ENCODE measurements around the gene IFNL1.
"Not testable (repeated sequence)": the region's sequence is repeated elsewhere in the genome, so short reads cannot be mapped to it uniquely, and the experiment has no call there.

IFNL1 gene

DNA sequence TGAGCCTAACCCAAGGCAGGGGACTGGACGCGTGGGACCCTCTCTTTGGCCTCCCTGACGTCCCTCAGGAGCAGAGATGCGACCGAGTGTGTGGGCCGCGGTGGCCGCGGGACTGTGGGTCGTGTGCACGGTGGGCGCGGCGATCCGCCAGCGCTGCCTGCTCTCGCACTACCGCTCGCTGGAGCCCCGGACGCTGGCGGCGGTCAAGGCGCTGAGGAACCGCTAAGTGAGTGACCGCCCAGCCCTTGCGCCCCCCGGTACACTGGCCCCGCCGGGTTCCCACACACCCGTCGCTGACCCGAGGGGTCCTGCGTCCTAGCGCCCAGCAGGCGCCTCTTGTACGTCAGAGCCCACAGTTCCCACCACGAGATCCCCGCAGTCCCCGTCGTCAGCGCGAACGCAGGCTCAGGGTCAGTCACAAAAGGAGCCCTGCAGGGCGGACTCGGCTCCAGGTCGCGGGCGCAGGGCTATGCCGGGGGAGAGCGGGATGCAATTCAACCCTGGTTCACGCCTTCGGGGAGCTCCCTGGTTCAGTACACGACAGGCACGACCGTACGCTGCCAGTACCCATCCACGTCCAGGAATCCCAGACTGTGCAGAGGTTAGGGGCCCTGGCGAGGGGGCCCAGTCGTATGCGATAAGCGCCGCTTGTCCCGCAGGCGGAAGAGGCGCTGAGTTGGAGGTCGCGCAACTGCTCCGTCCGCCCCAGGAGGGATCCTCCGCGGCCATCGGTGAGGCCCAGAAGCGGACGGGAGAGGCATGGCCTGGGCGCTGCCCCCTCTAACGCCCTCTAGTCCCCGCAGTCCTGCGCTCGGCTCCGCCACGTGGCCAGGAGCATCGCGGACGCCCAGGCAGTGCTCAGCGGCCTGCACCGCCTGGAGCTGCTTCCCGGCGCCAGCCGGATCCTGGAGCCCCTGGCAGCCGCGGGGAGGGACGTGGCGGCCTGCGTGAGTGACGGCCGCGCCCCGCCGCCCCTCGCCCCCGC is 31.6 kb upstream of the IFNL1 start:
- no peaks in the 10 kb centered on the region for H3K36me3 ChIP-seq (ENCODE audit: insufficient read depth, low read length)
- no peak for TF ChIP-seq EZH2 (IDR thresholded peaks at IDR 0.05; ENCODE audit: borderline replicate concordance, low read length)
- TF ChIP-seq, protein P1, sequence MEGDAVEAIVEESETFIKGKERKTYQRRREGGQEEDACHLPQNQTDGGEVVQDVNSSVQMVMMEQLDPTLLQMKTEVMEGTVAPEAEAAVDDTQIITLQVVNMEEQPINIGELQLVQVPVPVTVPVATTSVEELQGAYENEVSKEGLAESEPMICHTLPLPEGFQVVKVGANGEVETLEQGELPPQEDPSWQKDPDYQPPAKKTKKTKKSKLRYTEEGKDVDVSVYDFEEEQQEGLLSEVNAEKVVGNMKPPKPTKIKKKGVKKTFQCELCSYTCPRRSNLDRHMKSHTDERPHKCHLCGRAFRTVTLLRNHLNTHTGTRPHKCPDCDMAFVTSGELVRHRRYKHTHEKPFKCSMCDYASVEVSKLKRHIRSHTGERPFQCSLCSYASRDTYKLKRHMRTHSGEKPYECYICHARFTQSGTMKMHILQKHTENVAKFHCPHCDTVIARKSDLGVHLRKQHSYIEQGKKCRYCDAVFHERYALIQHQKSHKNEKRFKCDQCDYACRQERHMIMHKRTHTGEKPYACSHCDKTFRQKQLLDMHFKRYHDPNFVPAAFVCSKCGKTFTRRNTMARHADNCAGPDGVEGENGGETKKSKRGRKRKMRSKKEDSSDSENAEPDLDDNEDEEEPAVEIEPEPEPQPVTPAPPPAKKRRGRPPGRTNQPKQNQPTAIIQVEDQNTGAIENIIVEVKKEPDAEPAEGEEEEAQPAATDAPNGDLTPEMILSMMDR (IDR thresholded peaks at IDR 0.05; ENCODE audit: low read length), result no peak
- no peak overlapping the region for H3K4me2 ChIP-seq (ENCODE audit: low read length)
- no peak overlapping the region for H3K27ac ChIP-seq (ENCODE audit: low read depth, low read length, poor library complexity, severe bottlenecking)
- no peaks in the 10 kb centered on the region for H3K4me1 ChIP-seq (ENCODE audit: insufficient read depth, low read length, severe bottlenecking)
- no peaks in the 10 kb centered on the region for H3K9me3 ChIP-seq (ENCODE audit: low read length)
- no peak overlapping the region for H2AFZ ChIP-seq (ENCODE audit: low read length)
- no peaks in the 10 kb centered on the region for H3F3A ChIP-seq (ENCODE audit: insufficient read depth, low read length)
- H3K9ac ChIP-seq (ENCODE audit: low read length), result no peak overlapping the region
- H3K4me3 ChIP-seq (ENCODE audit: low read depth, low read length, poor library complexity, severe bottlenecking), result no peak overlapping the region
- no peaks in the 10 kb centered on the region for H3K79me2 ChIP-seq (ENCODE audit: insufficient read depth, low read length)
- H3K27me3 ChIP-seq (ENCODE audit: insufficient read depth, low read length), result no peaks in the 10 kb centered on the region
- H4K20me1 ChIP-seq (ENCODE audit: insufficient read depth, low read length), result no peaks in the 10 kb centered on the region
- no peaks in the 10 kb centered on the region for H3K9me2 ChIP-seq (ENCODE audit: low read depth, low read length)

DNA sequence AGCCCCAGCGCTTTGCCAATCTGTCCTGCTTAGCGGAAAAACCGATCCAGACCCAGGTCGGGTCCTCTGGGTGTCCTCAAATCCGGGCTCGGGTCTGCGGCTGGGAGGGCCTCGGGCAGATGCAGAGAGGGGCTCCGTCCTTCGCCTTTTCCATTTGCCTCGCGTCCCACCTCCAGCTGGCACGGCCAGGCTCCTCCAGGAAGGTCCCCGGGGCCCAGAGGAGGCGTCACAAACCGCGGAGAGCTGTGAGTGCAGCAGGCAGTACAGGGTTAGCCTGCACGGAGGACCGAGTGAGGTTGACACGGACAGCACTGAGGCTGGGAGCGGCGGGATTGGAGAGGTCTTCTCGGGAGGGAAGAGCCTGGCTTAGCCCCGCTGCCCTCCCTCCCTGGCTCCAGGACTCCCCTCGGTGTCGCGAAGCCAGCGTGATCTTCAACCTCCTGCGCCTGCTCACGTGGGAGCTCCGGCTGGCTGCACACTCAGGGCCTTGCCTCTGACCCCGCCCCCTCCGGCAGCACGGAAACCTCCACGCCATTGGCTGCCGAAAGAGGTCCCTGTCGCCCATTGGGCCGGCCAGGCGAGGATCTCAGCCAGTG is 30.8 kb upstream of the IFNL1 start:
- H3K9me2 ChIP-seq (ENCODE audit: low read depth, low read length), result no peaks in the 10 kb centered on the region
- H3K9me3 ChIP-seq (ENCODE audit: low read length), result no peaks in the 10 kb centered on the region
- H3K36me3 ChIP-seq (ENCODE audit: insufficient read depth, low read length), result no peaks in the 10 kb centered on the region
- H3K27ac ChIP-seq (ENCODE audit: low read depth, low read length, poor library complexity, severe bottlenecking), result no peak overlapping the region
- no peaks in the 10 kb centered on the region for H3K27me3 ChIP-seq (ENCODE audit: insufficient read depth, low read length)
- H3K9ac ChIP-seq (ENCODE audit: low read length), result no peak overlapping the region
- no peaks in the 10 kb centered on the region for H3F3A ChIP-seq (ENCODE audit: insufficient read depth, low read length)
- H3K79me2 ChIP-seq (ENCODE audit: insufficient read depth, low read length), result no peaks in the 10 kb centered on the region
- no peaks in the 10 kb centered on the region for H3K4me1 ChIP-seq (ENCODE audit: insufficient read depth, low read length, severe bottlenecking)
- H3K4me3 ChIP-seq (ENCODE audit: low read depth, low read length, poor library complexity, severe bottlenecking), result no peak overlapping the region
- H2AFZ ChIP-seq (ENCODE audit: low read length), result no peak overlapping the region
- no peak overlapping the region for H3K4me2 ChIP-seq (ENCODE audit: low read length)
- TF ChIP-seq, protein P1 (IDR thresholded peaks at IDR 0.05; ENCODE audit: low read length), result no peak
- no peak for TF ChIP-seq EZH2 (IDR thresholded peaks at IDR 0.05; ENCODE audit: borderline replicate concordance, low read length)
- no peaks in the 10 kb centered on the region for H4K20me1 ChIP-seq (ENCODE audit: insufficient read depth, low read length)

DNA sequence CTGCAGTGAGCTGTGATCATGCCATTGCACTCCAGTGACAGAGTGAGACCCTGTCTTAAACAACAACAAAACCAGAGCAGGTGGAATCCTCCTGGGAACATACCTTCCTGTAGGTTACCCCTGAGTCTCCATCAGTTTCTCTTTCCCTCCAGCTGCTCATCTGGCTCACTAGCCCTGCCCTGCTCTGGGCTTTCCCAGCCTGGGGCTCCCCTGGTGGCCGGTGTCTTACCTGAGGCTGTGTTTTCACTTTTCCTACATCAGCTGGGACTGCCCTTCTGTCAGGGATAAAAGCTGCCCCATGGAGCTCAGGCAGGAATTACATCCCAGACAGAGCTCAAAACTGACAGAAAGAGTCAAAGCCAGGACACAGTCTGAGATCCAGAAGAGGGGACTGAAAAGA is 28.1 kb upstream of the IFNL1 start, which contains the start of gene IFNL2:
Gene IFNL2 (plus strand): TSS at position 312 of the 400 bp plus-strand sequence. CDS start 173 bp downstream, outside the sequence.
- H3K79me2 ChIP-seq (ENCODE audit: insufficient read depth, low read length); H3K9me3 ChIP-seq (ENCODE audit: low read length); H4K20me1 ChIP-seq (ENCODE audit: insufficient read depth, low read length); H2AFZ ChIP-seq (ENCODE audit: low read length); H3K36me3 ChIP-seq (ENCODE audit: insufficient read depth, low read length); H3K4me1 ChIP-seq (ENCODE audit: insufficient read depth, low read length, severe bottlenecking); H3K27me3 ChIP-seq (ENCODE audit: insufficient read depth, low read length); H3K4me3 ChIP-seq (ENCODE audit: low read depth, low read length, poor library complexity, severe bottlenecking); H3K4me2 ChIP-seq (ENCODE audit: low read length); H3F3A ChIP-seq (ENCODE audit: insufficient read depth, low read length); H3K9ac ChIP-seq (ENCODE audit: low read length); H3K27ac ChIP-seq (ENCODE audit: low read depth, low read length, poor library complexity, severe bottlenecking); H3K9me2 ChIP-seq (ENCODE audit: low read depth, low read length): not testable (repeated sequence)

DNA sequence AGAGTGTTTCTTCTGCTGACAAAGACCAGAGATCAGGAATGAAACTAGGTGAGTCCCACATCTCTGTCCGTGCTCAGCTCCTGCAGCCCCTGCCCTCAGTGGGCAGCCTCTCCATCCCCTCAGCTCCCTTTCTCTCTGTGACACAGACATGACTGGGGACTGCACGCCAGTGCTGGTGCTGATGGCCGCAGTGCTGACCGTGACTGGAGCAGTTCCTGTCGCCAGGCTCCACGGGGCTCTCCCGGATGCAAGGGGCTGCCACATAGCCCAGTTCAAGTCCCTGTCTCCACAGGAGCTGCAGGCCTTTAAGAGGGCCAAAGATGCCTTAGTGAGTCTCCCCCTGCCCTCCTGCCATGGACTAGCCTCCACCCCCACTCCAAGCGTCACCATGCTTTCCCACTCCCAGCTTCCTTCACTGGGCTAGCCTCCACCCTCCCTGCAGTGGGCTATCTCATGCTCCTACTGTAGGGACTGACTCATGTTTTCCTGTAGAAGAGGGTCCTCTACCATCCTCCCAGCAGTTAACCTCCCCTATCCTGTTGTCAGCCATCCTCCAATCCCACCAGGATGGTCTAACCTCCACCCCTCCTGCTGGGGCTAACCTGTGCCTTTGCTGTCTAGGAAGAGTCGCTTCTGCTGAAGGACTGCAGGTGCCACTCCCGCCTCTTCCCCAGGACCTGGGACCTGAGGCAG is 27.5 kb upstream of the IFNL1 start:
- H3K9ac ChIP-seq (ENCODE audit: low read length); H4K20me1 ChIP-seq (ENCODE audit: insufficient read depth, low read length); H3K4me1 ChIP-seq (ENCODE audit: insufficient read depth, low read length, severe bottlenecking); H3K4me3 ChIP-seq (ENCODE audit: low read depth, low read length, poor library complexity, severe bottlenecking); H3K27me3 ChIP-seq (ENCODE audit: insufficient read depth, low read length); H3K27ac ChIP-seq (ENCODE audit: low read depth, low read length, poor library complexity, severe bottlenecking); H2AFZ ChIP-seq (ENCODE audit: low read length); H3K4me2 ChIP-seq (ENCODE audit: low read length); H3K9me3 ChIP-seq (ENCODE audit: low read length); H3F3A ChIP-seq (ENCODE audit: insufficient read depth, low read length); H3K9me2 ChIP-seq (ENCODE audit: low read depth, low read length); H3K79me2 ChIP-seq (ENCODE audit: insufficient read depth, low read length); H3K36me3 ChIP-seq (ENCODE audit: insufficient read depth, low read length): not testable (repeated sequence)

DNA sequence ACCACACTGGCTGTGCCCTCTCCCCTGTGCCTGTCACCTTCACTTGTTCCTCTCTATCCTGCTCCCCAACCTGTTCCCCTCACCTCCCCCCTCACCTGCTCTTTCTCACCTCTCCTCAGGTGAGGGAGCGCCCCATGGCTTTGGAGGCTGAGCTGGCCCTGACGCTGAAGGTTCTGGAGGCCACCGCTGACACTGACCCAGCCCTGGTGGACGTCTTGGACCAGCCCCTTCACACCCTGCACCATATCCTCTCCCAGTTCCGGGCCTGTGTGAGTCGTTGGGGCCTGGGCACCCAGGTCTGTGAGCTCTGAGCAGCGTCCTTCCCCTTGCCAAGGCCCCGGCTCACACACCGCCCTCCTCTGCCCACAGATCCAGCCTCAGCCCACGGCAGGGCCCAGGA is 26.8 kb upstream of the IFNL1 start:
- not testable (repeated sequence) for H3K4me3 ChIP-seq (ENCODE audit: low read depth, low read length, poor library complexity, severe bottlenecking); H3K27ac ChIP-seq (ENCODE audit: low read depth, low read length, poor library complexity, severe bottlenecking); H3K9me3 ChIP-seq (ENCODE audit: low read length); H3K36me3 ChIP-seq (ENCODE audit: insufficient read depth, low read length); H3K79me2 ChIP-seq (ENCODE audit: insufficient read depth, low read length); H3K4me1 ChIP-seq (ENCODE audit: insufficient read depth, low read length, severe bottlenecking); H3K27me3 ChIP-seq (ENCODE audit: insufficient read depth, low read length); H3K9ac ChIP-seq (ENCODE audit: low read length); H3K9me2 ChIP-seq (ENCODE audit: low read depth, low read length); H4K20me1 ChIP-seq (ENCODE audit: insufficient read depth, low read length); H3F3A ChIP-seq (ENCODE audit: insufficient read depth, low read length); H2AFZ ChIP-seq (ENCODE audit: low read length); H3K4me2 ChIP-seq (ENCODE audit: low read length)

All from OCI-LY1 (cell line).